Iris pigment epithelial cell (primary cell): Measurements from ENCODE around the gene CFAP97D1.

ENCODE experiments used
- DNase-seq: peaks from one replicate; pipeline ENCODE4 v3.0.0-alpha.2; 2011; ENCODE audit warnings: low read depth

The CFAP97D1 gene

DNA sequence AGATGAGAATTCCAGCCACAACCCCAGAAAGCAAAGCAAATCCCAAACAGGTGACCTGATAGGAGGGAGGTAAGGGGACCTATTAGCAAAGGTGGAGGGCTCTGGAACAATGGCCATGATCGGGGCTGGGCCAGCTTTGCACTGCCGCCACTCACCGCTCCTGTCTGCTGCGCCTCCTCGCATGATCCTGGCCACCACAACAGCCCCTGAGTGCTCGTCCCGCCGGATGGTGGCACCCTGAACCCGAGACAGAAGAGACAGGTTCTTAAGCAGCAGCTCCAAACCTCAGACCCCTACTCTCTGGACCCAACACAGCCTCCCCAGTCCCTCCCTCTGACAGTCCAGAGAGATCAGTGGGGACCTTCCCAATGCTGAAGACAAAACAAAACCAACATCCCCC lies 47.4 kb downstream of the CFAP97D1 start:
- no peak for DNase-seq

DNA sequence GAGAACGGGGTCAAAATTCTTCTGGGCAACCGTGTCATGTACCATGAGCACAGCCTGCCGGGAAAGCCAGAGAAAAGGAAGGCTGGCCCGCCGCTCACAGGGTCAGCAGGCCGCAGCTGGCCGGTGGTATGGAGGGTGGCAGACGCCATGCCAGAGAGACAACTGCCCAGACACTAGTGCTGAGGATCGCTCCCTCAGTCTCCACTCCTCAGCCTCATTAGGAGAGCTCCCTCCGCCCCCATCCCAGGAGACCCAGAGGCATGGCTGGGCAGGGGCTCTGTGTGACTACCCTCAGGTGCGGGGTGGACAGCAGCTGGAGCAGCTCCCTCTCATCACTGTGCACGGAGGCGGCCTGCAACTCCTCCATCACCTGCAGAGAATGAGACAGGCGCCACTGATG lies 49.5 kb downstream of the CFAP97D1 start:
- no peak for DNase-seq

DNA sequence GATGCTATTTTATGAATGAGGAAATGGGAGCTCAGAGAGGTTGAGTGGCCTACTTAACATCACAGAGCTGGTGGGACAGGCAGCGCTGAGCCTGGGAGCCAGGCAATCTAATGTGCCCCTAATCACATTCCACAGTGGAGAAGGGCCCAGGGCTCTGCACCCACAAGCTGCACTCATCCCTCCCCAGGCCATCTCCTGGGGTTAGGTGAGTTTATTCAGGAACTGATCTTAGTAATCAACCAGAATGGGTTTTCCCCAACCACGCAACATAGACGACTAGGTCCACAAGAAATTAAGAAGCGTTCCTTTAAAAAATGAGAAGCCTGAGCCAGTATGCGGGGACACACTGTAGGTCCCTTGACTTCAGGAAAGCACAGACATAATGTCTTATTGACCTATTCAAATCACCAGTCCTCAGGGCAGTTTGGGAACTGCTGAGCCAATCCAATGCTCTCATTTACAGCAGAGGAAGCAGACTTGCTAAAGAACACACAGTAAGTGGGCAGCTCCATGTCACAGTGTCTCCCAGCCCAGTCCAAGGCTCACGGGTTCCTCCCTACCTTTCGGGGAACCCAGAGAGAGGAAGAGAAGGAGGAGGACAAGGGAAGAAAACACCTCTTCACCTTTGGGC lies 50.4 kb downstream of the CFAP97D1 start:
- DNase-seq: no peak

DNA sequence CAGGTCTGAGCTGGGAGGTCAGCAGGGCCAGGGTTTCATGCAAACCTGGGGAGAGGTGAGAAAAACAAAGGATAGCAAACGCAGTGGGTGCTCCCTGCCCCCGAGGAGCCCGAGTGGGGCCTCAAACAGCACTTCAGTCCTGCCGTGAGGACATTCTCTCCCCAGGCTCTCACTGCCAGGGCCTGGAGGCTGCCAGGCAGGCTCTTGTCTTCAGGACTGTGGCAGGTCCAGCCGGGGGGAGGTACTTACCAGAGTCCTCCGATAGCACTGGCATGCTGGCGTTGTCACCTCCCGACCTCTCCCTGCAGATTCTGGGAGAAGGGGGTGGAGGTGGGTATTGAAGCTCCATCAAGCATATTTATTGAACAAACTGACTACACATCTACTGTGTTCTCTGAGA lies 51.4 kb downstream of the CFAP97D1 start:
- no peak for DNase-seq

DNA sequence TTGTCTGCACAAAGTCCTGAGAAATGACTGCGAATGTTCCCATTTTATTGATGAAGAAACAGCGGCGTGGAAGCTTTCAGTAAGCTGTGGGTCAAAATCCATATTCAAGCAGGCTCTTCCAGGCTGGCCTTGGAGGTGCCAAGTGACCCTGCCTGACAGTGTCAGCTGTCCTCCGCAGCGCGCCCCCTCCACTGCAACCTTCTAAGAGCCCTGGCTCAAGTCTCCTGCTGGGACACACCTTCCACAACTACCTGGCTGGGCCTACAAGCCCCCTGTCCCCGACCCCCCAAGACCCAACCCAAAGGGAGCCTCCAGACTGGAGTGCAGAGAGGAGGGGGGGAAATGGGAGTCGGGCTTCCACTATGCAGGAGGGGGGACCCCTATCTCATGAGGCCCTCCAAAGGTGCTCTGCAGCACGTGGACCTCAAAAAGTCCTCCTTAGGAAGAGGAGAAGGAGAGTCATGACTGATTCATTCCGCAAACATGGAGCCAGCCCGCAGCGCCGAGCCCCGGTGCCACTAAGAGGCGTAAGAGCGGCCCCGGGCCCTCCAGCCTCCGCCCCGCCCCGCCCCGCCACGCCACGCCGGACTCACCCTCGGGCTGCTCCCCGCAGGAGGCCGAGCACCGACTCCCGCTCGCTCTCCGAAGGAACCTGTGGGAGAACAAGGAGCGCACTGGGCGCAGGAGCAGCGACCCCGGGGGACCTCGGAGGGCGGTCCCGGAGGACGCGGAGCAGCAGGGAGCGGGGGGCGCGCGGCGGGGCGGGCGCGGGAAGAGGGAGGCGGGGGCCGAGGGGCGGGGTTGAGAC lies 52.1 kb downstream of the CFAP97D1 start:
- peak; percentile 78 for DNase-seq

DNA sequence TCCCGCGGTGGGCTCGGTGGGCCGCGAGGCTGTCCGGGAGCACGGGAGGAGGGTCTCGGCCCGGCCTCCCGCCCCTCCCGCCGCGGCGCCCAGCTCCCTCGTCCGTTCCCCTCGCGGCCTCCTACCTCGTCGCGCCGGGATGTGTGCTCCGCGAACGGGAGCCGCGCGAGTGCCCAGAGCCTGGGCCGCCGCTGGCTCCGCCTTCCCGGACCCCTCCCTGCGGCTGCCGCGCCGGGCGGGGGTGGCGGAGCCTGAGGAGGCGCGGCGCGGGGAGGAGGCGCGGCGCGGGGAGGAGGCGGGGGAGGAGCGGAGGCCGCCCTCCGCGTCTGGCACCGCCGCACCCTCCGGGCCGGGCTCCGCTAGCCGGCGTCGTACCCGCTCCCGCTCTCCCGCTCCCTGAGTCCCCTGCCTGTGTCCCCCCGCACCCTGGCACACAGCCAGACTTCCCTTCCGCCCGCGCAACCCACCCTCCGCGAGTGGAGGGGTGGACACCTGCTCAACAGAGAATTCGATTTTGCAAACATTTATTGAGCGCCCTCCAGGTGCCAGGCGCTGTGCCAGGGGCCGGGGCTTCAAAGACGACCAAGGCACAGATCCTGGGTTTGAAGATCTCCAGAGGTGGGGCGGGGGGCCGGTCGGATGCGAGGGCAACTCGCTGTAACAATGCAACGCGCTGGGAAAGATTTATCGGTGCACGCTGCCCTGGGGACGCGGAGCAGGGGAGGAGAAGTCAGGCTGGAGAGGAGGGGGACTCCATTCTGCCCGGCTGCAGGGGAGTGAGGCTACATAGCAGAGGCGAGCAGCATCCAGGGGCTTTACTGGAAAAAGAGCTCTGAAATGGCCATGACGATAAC lies 53.0 kb downstream of the CFAP97D1 start, which contains the start of gene MPP3:
Gene MPP3 (minus strand): TSS at position 171 of the 854 bp plus-strand sequence. CDS start 1,240 bp downstream, outside the sequence.
- DNase-seq: peak; percentile 73

DNA sequence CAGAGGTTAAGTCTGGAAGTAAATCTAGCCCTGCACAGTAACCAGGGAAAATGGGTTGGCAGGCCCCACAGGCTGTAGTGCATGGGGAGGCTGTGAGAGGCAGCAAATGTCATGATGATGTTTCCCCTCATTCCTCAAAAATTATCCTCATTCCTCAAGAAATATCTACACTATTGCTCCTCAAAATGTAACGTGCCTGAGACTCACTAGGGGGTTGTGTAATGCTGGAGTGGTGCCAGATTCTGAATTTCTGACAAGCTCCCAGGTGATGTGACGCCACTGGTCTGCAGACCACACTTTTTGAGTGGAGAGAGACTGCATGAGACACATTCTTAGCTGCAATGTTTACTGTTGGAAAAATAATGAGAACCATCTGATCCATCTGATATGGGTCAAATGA lies 53.9 kb downstream of the CFAP97D1 start:
- peak; percentile 67 for DNase-seq
